ENCODE measurements around the gene PCID2.

The PCID2 gene

DNA sequence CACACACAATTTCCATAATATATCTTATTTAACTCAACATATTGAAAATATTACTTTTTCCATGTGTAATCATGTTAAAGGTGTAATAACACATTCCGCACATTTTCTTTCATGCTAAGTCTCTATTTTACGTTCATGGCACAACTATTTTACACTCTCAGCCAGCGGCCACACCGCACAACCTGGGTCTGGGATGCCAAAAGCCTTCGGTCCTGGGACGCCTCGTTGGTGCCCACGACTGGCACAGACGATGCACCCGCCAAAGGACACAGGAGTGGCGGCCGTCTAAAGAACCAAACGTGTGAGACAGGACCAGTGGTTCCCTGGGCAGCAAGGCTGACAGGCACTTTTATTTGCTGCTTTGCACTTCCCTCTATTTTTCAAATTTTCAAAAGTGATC is 60.1 kb downstream of the PCID2 start:
- no peak for FAIRE-seq

DNA sequence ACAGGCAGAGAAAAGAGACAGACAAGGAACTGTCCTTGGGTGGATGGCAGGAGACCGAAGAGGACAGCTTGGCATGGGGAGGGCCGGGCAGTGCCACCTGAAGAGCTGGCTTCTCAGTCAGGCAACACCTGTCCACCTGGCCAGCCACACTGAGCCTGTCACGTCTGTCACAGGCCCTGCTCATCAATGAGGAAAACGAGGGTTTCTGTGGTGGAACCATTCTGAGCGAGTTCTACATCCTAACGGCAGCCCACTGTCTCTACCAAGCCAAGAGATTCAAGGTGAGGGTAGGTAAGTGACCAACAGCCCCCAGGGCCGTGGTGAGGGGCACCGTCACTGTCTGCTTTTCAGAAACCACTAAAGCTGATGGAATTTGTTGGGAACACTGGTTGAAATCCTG is 61.3 kb downstream of the PCID2 start:
- no peak for FAIRE-seq

DNA sequence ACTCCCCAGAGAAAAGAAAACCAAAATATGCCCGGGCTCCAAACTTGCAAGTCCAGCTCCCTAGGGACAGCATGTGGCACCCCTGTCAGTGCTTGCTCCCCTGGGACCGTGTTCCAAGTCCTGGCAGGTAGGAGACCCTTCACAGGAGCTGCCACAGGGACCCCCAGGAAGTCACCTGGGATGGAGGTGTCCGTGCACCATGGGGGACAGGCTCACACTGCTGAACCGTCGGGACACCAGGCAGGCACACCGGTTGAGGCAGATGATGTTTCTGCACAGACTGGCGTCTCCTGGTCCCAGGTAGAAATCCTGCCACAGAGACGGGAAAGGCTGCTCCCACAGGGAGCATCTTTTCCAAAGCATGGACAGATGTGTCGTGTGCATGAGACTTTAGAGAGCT is 61.7 kb downstream of the PCID2 start:
- no peak for FAIRE-seq

DNA sequence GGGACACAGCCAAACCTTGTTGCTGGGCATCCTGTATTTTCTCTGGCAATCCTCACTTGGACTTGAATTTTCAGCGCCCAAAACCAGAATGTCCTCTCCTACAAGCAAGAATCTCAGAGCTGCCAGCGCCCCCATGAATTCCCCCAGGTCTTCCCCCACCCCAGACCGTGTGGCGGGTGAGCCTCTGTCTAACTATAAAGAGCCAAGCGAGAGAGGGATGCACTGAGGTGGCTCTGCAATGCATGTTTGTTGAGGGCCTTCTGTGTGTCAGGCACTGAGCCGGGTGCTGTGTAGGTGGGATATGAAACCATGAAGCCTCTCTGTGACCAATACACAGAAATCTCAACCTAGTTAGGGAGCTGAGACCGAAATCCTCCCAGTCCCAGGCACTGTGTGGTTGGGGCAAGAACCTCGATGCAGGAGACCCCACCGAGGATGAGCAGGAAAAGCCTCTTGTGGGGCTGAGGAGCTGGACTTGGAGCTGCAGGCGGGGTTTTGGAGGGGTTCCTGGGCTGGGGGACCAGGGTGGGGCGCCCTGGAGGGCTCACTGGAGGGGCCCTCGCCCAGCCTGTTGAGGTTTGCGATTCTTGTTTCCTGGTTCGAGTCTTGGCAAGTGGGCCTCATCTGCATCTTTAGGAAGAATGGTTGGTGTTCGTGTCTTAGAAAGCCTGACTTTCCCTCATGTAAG is 62.4 kb downstream of the PCID2 start:
- no peak for FAIRE-seq

DNA sequence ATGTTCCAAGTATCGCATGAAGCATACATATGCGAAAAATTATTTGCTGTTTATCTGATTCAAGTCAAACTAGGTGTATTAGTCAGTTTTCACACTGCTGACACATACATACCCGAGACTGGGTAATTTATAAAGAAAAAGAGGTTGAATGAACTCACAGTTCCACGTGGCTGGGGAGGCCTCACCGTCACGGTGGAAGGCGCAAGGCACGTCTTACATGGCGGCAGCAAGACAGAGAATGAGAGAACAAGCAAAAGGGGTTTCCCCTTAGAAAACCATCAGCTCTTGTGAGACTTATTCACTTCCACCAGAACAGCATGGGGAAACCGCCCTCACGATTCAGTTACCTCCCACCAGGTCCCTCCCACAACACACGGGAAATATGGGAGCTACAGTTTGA is 63.0 kb downstream of the PCID2 start:
- no peak for FAIRE-seq

DNA sequence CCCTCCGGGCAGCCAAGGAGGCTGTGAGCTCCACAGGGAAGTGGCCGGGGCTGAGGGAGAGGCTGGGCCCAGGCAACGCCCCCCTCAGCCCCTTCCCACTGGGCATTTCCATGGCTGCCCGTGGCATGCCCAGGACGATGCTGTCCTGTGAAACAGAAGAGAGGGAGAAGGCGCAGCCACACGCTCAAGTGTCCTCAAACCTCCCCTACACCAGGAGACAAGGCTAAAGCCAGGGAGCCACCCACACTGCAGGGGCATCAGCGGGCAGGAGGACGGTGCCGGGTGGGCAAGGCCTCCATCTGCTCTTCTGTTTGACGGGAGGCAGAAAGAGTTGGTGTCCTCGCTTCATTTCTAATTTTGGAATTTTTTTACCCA is 64.2 kb downstream of the PCID2 start:
- no peak for FAIRE-seq

DNA sequence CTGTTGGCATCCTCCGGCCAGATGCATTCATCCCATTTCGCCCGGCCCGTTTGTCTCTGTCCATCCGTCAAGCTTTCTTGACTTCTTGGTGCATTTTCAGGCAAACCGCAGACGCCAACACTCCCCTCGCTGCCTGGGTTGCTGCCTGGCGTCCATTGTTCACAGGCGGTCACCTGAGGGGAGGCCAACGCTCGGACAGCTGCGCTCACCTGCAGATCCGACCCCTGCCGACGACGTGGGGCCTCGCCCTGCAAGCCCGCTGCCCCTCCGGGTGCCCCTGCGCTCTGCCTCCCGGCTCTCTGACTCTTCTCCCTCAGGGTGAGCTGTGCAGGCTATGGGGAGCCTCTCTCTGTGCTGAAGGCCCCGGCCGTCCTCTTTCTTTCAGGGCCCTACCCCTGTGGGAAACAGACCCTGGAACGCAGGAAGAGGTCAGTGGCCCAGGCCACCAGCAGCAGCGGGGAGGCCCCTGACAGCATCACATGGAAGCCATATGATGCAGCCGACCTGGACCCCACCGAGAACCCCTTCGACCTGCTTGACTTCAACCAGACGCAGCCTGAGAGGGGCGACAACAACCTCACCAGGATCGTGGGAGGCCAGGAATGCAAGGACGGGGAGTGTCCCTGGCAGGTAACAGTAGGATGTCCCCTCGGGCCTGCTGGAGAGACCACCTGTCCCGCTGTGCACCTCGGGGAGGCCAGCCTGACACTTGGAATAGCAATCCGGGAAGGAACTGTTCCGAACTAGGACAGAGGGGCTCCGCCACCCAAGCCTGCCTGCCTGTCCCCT is 64.8 kb downstream of the PCID2 start:
- FAIRE-seq = no peak

DNA sequence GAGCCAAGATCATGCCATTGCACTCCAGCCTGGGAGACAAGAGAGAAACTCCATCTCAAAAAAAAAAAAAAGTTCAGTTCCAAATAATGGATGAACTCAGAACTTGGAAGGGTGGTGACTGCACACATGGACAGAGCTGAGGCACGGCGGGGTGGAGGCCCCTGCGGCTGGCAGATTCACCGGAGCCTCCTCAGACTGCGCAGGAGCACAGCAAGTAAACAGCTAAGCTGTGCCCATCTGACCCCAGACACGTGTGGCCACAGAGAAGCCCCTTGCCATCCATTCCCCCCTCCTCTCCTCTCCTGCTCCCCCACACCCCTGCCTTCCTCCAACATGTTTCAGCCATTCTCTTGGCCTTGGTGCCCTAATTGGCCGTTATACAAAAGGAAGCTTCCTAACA is 65.6 kb downstream of the PCID2 start:
- FAIRE-seq = no peak

DNA sequence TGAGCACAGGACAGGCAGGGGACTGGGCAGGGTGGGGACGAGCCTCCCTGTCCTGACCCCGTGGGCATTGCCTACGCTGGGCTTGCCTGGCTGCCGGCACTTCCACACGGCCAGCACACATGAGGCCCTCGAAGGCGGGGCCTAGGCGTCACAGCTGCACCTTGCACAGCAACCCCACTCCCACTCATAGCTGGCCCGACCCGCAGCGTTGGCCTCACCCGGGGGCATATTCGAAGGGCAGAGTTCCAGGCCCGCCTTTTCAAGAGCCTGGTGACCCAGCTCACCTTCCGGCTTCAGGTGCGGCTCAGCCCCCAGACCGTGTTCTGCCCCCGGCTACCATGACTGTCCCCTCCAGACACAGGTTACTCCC is 66.9 kb downstream of the PCID2 start:
- FAIRE-seq = no peak

DNA sequence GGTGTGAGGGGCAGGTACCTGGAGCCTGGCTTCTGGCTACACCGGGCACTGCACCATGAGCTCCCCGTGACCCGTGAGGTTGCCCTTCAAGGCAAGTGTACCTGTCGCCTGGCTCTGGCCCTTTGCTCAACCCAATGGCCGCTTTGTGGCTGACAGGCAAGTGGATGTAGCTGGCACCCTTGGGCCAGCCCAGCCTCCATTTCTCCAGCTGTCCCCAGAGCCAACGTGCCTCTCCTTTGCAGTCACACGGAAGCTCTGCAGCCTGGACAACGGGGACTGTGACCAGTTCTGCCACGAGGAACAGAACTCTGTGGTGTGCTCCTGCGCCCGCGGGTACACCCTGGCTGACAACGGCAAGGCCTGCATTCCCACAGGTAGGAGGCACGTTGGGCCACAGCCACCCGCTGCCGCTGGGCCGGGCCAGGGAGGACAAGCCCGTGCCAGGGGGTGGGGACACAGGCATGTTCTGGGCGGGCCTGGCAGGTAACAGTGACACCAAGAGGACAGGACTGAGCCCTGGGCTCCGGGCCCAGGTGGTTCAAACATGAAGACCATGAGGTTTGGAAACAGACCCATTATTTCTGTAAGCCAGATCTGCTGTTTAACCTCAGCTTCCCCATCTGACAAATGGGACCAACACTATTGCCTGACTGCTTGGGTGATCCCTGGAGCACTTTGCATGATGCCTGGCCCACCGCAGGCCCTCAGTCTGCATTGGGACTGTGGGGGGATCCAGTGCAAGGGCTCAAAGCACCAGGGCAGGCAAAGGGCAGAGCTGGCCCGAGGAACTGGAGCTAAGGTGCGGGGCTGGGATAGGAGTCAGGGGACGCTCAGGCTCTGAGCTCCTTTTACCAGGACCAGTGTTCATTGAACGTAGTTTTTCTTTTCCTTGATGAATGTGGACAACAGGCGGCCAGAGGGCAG is 67.5 kb downstream of the PCID2 start:
- FAIRE-seq = no peak

DNA sequence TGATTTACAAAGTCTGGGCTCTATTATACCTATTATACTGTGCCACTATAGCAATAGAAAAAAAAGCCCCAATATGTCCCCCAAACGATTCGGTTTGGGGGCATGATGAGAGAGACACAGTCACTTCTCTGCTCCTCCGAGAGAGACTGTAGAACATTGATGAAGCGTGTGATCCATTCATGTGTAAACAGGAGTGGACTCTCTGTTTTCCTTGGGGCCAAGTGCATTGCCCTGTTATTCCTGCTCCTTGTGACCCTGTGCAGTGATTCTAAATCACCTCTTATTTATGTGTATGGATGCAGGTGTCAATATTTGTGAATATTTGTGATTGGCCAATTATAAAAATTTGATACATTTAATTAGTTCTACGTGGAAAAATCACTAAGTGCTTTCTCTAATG is 68.9 kb downstream of the PCID2 start:
- no peak for FAIRE-seq

DNA sequence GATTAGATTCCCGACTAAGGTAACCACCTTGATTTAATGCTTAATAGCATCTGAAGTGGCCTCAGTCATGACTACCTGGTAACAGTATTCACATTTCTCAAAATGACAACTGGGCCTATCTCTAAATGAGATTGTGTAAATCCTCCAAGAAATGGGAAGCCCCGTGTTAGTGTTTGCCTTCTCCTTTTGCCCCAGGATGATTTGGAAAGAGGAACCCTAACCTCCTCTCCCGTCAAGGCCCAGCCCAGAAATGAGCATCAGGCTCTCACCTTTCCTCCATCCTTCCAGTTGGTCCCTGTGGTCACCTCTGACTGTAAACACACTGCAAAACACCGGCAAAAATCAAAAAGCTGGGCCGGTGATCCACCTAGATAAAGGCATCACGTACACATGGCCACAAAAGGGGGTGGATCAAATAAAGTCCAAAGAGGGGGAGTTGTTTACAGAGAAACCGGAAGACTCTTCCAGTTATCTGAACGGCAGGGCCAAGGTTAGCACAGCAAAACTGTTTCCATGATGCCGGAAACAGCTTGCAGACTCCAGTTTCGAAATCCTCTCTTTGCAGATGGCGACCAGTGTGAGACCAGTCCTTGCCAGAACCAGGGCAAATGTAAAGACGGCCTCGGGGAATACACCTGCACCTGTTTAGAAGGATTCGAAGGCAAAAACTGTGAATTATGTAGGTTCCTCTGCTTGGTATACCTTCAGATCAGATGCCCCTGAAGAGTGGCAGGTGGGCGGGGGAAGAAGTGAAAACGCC is 69.5 kb downstream of the PCID2 start:
- FAIRE-seq = no peak

DNA sequence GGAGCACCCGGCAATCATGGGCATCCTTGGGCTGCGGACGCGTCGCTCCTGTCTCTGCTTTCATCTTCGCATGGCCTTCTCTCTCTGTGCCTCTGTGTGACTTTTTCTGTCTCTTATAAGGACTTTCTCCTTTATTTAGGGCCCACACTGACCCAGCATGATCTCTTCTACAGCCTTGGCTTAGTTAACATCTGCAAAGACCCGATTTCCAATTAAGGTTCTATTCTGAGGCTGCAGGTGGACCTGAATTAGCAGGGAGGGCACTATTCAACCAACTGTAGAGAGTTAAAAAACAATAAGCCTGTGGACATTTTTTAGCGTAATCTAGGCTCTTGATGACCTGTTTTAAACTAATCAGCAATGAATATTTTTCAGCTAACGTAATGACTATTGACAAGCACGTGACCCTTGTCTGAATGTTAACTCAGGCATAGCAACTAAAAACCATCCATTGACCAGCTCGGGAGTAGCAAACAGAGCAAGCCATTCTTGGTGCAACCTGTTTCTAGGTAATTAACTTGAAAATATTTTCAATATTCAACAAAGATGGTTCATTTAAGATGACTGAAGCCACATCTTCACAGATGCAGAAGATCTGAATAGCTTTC is 70.7 kb downstream of the PCID2 start:
- FAIRE-seq = no peak

DNA sequence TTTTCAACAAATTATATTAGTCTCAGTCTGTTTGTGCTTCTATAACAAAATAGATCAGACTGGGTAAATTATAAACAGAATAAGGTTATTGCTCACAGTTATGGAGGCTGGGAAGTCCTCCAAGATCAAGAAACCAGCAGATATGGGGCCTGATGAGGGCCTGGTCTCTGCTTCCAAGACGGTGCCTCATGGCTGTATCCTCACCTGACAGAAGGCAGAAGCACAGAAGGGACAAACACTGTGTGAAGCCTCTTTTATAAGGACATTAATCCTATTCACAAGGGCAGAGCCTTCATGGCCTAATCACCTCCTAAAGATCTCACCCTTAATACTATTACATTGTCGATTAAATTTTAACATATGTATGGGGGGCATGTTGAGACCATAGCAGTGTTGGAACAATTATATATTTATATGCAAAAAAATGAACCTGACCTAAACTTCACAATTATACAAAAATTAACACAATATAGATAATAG is 73.1 kb downstream of the PCID2 start:
- no peak for FAIRE-seq

DNA sequence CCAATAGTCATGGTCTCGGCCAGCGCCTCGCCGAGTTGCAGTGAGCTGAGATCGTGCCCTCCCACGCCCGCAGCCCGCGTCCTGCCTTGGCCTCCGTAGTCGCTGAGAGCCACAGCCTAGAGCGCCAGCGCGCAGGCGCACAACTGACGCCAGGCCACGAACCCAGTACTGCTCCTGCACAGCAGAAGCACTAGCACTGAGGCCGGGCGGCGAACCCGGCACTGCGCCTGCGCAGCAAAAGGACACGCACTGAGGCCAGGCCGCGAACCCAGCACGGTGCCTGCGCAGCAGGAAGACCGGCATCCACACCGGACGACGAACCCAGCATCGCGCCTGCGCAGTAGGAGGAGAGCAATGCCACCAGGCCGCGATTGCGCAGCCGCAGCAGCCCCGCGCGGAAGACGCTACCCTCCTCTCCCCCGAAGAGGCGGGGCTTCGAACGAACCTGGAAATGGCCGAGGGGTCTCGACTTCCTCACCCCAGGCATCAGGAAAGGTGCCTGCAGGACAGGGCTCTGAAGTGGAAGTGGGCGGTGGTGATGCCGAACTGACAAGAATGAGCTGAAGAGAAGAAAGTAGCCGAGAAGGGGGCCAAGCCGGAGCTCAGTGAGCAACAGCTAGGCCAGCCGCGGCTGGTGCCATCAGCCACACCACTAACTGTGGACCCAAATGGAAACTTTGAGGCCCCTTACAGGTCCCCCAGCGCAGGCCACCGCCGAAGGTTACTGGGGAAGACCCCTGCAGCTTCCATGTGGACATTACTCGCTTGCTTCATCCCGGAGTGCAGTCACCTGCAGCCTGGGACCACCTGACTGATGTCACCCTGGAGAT is 78.3 kb downstream of the PCID2 start:
- no peak for FAIRE-seq

DNA sequence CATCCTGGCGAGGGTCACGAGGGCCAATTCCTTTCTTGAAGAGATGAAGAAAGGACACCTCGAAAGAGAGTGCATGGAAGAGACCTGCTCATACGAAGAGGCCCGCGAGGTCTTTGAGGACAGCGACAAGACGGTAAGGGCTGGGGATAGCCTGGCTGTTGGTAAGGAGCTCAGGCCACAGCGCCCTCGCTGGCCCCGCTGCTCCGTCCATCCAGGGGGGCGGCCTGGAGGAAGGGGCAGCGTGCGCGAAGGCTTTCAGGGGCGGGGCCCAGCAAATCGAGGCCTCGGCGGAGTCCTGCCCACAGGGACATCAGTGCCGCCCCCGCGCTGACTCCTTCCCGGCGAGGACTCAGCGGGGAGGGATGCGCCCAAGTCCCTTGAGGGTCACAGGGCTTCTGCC is 79.0 kb downstream of the PCID2 start:
- FAIRE-seq = no peak
